ENCODE data around the gene PLEKHA8. TPM values are rescaled to one million over a fixed set of nuclear protein-coding genes. Genes with fewer than 3 reads are reported as not detected.

The PLEKHA8 gene
- total and polyA plus RNA-seq, 10 of the 15 experiments (the other 5 are each of a cell fraction or from before 2014, with no cell fraction given), result 1.1 to 13.2 (median 5.7) TPM

- TF ChIP-seq MTA2 (IDR thresholded peaks at IDR 0.05; ENCODE audit: low read depth), result no peak
- TF ChIP-seq HCFC1 (IDR thresholded peaks at IDR 0.05; ENCODE audit: low read length), result no peak
Measured at GRCh38 chr7:30165590-30165989, 137.4 kb downstream of the PLEKHA8 start (continued).

- no peak overlapping the region for H3K9ac ChIP-seq (ENCODE audit: control insufficient read depth, insufficient read depth, low read length)
- H4K20me1 ChIP-seq (ENCODE audit: control insufficient read depth, insufficient read depth), result no peaks in the 10 kb centered on the region
- ChIA-PET POLR2A (interaction anchor here (1.9 kb wide), 1 partner anchor 11 kb away, joined by 6 read pairs; no protein-coding TSS in a partner anchor), SMC1A (ENCODE audit: uncharacterized antibody, unreplicated experiment) (interaction anchor here (0.6 to 9.4 kb wide), 10 partner anchors 10 to 341 kb away, joined by 3 to 148 read pairs (median 7); no protein-coding TSS in a partner anchor), CTCF (interaction anchor here (0.8 to 1.9 kb wide), 14 partner anchors 12 to 398 kb away, joined by 3 to 17 read pairs (median 6); no protein-coding TSS in a partner anchor), RAD21 (ENCODE audit: unreplicated experiment) (interaction anchor here (0.7 to 4.4 kb wide), 7 partner anchors 13 to 186 kb away, joined by 3 to 42 read pairs (median 3); partner anchors contain the start of gene ZNRF2)
- H3K79me2 ChIP-seq (ENCODE audit: control insufficient read depth, insufficient read depth, low read length), result no peaks in the 10 kb centered on the region
- no peak overlapping the region for H2AFZ ChIP-seq (ENCODE audit: control insufficient read depth, low read depth, low read length)
- no peaks in the 10 kb centered on the region for H3K9me3 ChIP-seq (replicated peaks; ENCODE audit: control insufficient read depth, insufficient read depth, low read length)
- in situ Hi-C loops (cut with MboI) (no loop called here), intact Hi-C loops (cut with micrococcal nuclease; ENCODE audit: unreplicated experiment) (no loop called here)
- TF ChIP-seq GABPA (IDR thresholded peaks at IDR 0.05; ENCODE audit: low read depth), result no peak
- no peak for TF ChIP-seq RCOR1 (conservative IDR thresholded peaks at IDR 0.05; ENCODE audit: low read depth, low read length)
- TF ChIP-seq SP1 (IDR thresholded peaks at IDR 0.05; ENCODE audit: low read depth, low read length), result no peak
- TF ChIP-seq, protein P1, sequence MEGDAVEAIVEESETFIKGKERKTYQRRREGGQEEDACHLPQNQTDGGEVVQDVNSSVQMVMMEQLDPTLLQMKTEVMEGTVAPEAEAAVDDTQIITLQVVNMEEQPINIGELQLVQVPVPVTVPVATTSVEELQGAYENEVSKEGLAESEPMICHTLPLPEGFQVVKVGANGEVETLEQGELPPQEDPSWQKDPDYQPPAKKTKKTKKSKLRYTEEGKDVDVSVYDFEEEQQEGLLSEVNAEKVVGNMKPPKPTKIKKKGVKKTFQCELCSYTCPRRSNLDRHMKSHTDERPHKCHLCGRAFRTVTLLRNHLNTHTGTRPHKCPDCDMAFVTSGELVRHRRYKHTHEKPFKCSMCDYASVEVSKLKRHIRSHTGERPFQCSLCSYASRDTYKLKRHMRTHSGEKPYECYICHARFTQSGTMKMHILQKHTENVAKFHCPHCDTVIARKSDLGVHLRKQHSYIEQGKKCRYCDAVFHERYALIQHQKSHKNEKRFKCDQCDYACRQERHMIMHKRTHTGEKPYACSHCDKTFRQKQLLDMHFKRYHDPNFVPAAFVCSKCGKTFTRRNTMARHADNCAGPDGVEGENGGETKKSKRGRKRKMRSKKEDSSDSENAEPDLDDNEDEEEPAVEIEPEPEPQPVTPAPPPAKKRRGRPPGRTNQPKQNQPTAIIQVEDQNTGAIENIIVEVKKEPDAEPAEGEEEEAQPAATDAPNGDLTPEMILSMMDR (IDR thresholded peaks at IDR 0.05 in 2 of 3, conservative IDR thresholded peaks at IDR 0.05 in 1 of 3; ENCODE audit: control insufficient read depth in 2 of 3, extremely low read depth in 1 of 3, insufficient read depth in 1 of 3, low read depth in 3 of 3, low read length in 3 of 3), result peak in 1 of 3 experiments; percentile 20; a peak in 1 of 6 replicates
- no peak for TF ChIP-seq CHD4 (IDR thresholded peaks at IDR 0.05)
- no peak for TF ChIP-seq DPF2 (IDR thresholded peaks at IDR 0.05)
- TF ChIP-seq E4F1 (IDR thresholded peaks at IDR 0.05; ENCODE audit: borderline replicate concordance, partially characterized antibody), result no peak
- TF ChIP-seq ETV6 (conservative IDR thresholded peaks at IDR 0.05 in 1 of 2, IDR thresholded peaks at IDR 0.05 in 1 of 2; ENCODE audit: borderline replicate concordance in 1 of 2, low read depth in 1 of 2), result no peak
- TF ChIP-seq RAD21 (IDR thresholded peaks at IDR 0.05; ENCODE audit: insufficient read depth, low read depth, low read length), result peak; percentile 26; the same call in 1 of the 2 replicates
- no peak for TF ChIP-seq NFYA (IDR thresholded peaks at IDR 0.05; ENCODE audit: borderline replicate concordance, low read depth, low read length)
- TF ChIP-seq SPI1 (IDR thresholded peaks at IDR 0.05; ENCODE audit: borderline replicate concordance, insufficient read depth, low read depth, low read length), result no peak
- no peak for TF ChIP-seq TCF7 (IDR thresholded peaks at IDR 0.05; ENCODE audit: borderline replicate concordance)
- TF ChIP-seq RELA (IDR thresholded peaks at IDR 0.05; ENCODE audit: borderline replicate concordance, partially characterized antibody), result no peak
- peaks cover 21% of the 10 kb centered on the region for H3K4me1 ChIP-seq (ENCODE audit: control insufficient read depth, insufficient read depth, low read length)
- H3K36me3 ChIP-seq (ENCODE audit: control insufficient read depth in 2 of 2, insufficient read depth in 2 of 2, low read length in 1 of 2), result no peaks in the 10 kb centered on the region
- H3K4me2 ChIP-seq (ENCODE audit: control insufficient read depth, insufficient read depth), result no peak overlapping the region
- H3K4me3 ChIP-seq, result no peak overlapping the region
- no TSS peak for BruUV-seq (replicated peaks)
- FAIRE-seq (no peak), ATAC-seq (no peak), DNase-seq (ENCODE audit: low read depth, low spot score) (no peak)
- H3K27ac ChIP-seq (ENCODE audit: control insufficient read depth, insufficient read depth), result no peak overlapping the region
- H3K27me3 ChIP-seq (replicated peaks in 1 of 2; ENCODE audit: control insufficient read depth in 2 of 2, insufficient read depth in 2 of 2, low read length in 1 of 2), result no peaks in the 10 kb centered on the region
- 81% methylated on average over 12 of the region's 12 CpGs for WGBS (ENCODE audit: insufficient coverage, insufficient replicate concordance, low lambda C conversion rate, missing lambda C conversion rate)
Measured at GRCh38 chr7:30166155-30166840, 138.1 kb downstream of the PLEKHA8 start.
